Suprapubic skin (tissue), 4 donors: Measurements from ENCODE around the gene ZSCAN5B.
"Not testable (repeated sequence)": the region's sequence is repeated elsewhere in the genome, so short reads cannot be mapped to it uniquely, and the experiment has no call there.

Source experiments
- EP300 ChIP-seq: sonication (generic); formaldehyde crosslinking; IDR thresholded peaks from one replicate; pipeline ENCODE4 v1.6.1; 2017; ENCODE audit warnings: antibody characterized with exemption
- POLR2A ChIP-seq, 2 donors: fragments of 450-650 bp; IDR thresholded peaks; one replicate each; pipeline ENCODE4 v1.6.1; 2017; ENCODE audit warnings: antibody characterized with exemption in 2 of 2, mild to moderate bottlenecking in 2 of 2, moderate library complexity in 2 of 2
- POLR2AphosphoS5 ChIP-seq, 3 donors: sonication (generic); formaldehyde crosslinking; IDR thresholded peaks; one replicate each; pipeline ENCODE4 v1.6.1; 2017; ENCODE audit warnings: antibody characterized with exemption in 3 of 3
- TF ChIP-seq, protein P1 (sequence below), 2 donors: fragments of 200-600 bp in 1 of 2; fragments of 450-650 bp in 1 of 2; sonication (generic) in 1 of 2; IDR thresholded peaks; one replicate each; pipeline ENCODE4 v1.5.1; 2016 to 2019; ENCODE audit warnings: antibody characterized with exemption in 2 of 2, mild to moderate bottlenecking in 1 of 2, moderate library complexity in 1 of 2

DNA sequence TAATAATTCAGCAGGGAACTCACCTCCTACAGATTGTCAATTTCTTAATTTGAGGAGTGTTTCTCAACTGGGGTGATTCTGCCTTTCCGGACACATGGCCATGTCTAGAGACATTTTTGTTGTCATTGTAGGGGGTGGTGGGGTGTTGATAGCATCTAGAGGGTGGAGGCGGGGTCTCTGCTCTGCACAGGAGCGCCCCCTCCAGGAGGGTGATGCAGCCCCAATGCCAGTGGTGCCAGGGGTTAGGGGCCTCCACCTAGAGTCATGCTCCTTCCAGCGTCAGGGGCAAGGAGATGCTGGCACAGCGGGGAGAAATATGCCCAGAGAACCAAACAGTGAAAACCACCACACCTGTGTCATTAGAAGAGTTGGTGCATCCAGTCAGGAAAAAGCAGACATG lies 10.0 kb upstream of the ZSCAN5B start:
- TF ChIP-seq, protein P1, sequence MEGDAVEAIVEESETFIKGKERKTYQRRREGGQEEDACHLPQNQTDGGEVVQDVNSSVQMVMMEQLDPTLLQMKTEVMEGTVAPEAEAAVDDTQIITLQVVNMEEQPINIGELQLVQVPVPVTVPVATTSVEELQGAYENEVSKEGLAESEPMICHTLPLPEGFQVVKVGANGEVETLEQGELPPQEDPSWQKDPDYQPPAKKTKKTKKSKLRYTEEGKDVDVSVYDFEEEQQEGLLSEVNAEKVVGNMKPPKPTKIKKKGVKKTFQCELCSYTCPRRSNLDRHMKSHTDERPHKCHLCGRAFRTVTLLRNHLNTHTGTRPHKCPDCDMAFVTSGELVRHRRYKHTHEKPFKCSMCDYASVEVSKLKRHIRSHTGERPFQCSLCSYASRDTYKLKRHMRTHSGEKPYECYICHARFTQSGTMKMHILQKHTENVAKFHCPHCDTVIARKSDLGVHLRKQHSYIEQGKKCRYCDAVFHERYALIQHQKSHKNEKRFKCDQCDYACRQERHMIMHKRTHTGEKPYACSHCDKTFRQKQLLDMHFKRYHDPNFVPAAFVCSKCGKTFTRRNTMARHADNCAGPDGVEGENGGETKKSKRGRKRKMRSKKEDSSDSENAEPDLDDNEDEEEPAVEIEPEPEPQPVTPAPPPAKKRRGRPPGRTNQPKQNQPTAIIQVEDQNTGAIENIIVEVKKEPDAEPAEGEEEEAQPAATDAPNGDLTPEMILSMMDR (IDR thresholded peaks at IDR 0.05): not testable (repeated sequence)
- not testable (repeated sequence) for TF ChIP-seq POLR2A (IDR thresholded peaks at IDR 0.05); EP300; POLR2AphosphoS5 (IDR thresholded peaks at IDR 0.05)
